Measurements from ENCODE around the gene EN1.

DNA sequence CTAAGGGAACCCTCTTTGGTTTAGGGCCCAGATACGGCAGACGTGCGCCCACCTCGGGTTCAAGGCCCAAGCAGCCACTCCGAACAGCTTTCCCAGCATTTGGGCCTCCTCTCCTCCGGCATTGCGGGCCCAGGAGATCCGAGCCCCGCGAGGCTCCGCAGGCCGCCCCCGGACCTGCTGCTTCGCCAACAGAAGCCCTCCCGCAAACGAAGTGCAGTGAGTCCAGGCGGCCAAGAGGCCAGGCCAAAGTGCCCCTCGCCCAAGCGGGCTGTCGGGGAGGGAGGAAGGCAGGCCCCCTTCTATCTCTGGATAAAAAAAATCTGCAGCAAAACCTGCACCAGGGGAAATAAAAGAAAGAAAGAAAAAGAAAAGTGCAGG is 6.0 kb downstream of the EN1 start:
- TF ChIP-seq, protein P1, sequence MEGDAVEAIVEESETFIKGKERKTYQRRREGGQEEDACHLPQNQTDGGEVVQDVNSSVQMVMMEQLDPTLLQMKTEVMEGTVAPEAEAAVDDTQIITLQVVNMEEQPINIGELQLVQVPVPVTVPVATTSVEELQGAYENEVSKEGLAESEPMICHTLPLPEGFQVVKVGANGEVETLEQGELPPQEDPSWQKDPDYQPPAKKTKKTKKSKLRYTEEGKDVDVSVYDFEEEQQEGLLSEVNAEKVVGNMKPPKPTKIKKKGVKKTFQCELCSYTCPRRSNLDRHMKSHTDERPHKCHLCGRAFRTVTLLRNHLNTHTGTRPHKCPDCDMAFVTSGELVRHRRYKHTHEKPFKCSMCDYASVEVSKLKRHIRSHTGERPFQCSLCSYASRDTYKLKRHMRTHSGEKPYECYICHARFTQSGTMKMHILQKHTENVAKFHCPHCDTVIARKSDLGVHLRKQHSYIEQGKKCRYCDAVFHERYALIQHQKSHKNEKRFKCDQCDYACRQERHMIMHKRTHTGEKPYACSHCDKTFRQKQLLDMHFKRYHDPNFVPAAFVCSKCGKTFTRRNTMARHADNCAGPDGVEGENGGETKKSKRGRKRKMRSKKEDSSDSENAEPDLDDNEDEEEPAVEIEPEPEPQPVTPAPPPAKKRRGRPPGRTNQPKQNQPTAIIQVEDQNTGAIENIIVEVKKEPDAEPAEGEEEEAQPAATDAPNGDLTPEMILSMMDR (conservative IDR thresholded peaks at IDR 0.05 in 1 of 2, IDR thresholded peaks at IDR 0.05 in 1 of 2; ENCODE audit: low read depth in 1 of 2, low read length in 2 of 2): no peak
- no peak for TF ChIP-seq EZH2 (IDR thresholded peaks at IDR 0.05; ENCODE audit: low read length, missing control alignments)

Data from fibroblast of lung (primary cell).